Esophagus muscularis mucosa (tissue), 4 donors: Measurements from ENCODE around the gene RFC5. TPM values are rescaled to one million over a fixed set of nuclear protein-coding genes. Genes with fewer than 3 reads are reported as not detected.

Source experiments
- small RNA-seq, 3 donors: library from RNA; depleted of rRNA; stranded (forward); fragments of <200 nt; gene quantifications; one replicate each; pipeline ENCODE3, GENCODE V24; 2016
- total RNA-seq, 4 donors: library from RNA; depleted of rRNA; stranded (reverse); fragments of >200 nt; gene quantifications; one replicate each; pipeline versions ENCODE4 v1.1.0 to v1.2.1, GENCODE V29; 2016

The RFC5 gene
- total RNA-seq, 4 donors from 2014 or later: 8.7 to 11.3 (median 10.0) TPM

Small RNA genes within 50 kb of the gene (small RNA-seq; reads per million reads assigned to genes)
- 0 reads per million in 3 donors for gene AC131159.1

Other genes with a start within 250 kb of the RFC5 start
- under 1 TPM; under 0.01 to 0.06 (median 0.03) TPM for gene KSR2, start 47.7 kb upstream of the RFC5 start, total RNA-seq
- 10 to 100 TPM; 68.5 to 87.7 (median 81.7) TPM for gene WSB2, start 44.5 kb downstream of the RFC5 start, total RNA-seq
- gene VSIG10, start 87.3 kb downstream of the RFC5 start, total RNA-seq: 10 to 100 TPM; 14.1 to 71.7 (median 22.0) TPM
- gene PEBP1, start 119.4 kb downstream of the RFC5 start, total RNA-seq: 100 to 1,000 TPM; 233 to 393 (median 327) TPM